H9 (cell line): ENCODE measurements around the gene NGF. TPM values are rescaled to one million over a fixed set of nuclear protein-coding genes. Genes with fewer than 3 reads are reported as not detected.

Experiments used
- DNase-seq: peaks from one replicate; pipeline ENCODE4 v3.0.0-alpha.2; 2017
- H2AFZ ChIP-seq: one replicate; pipeline ENCODE4 v1.6.1; 2013; ENCODE audit warnings: mild to moderate bottlenecking, low read length, control low read depth, moderate library complexity
- H2AK5ac ChIP-seq: 2 replicates; pipeline ENCODE4 v1.6.1; 2013; ENCODE audit warnings: low read length, control low read depth, mixed read lengths; ENCODE audit not compliant: insufficient read length
- H2BK120ac ChIP-seq: one replicate; pipeline ENCODE4 v1.6.1; 2013; ENCODE audit warnings: low read depth, mild to moderate bottlenecking, low read length, control low read depth, inconsistent platforms; ENCODE audit not compliant: poor library complexity, severe bottlenecking
- H2BK12ac ChIP-seq: 2 replicates; pipeline ENCODE4 v1.6.1; 2013; ENCODE audit warnings: low read length, control low read depth, mixed read lengths, low read depth; ENCODE audit not compliant: insufficient read length
- H2BK15ac ChIP-seq: 2 replicates; pipeline ENCODE4 v1.6.1; 2013; ENCODE audit warnings: low read depth, low read length, control low read depth
- H2BK20ac ChIP-seq: one replicate; pipeline ENCODE4 v1.6.1; 2013; ENCODE audit warnings: low read depth, mild to moderate bottlenecking, low read length, control low read depth, inconsistent platforms; ENCODE audit not compliant: poor library complexity, severe bottlenecking
- H2BK5ac ChIP-seq: 2 replicates; pipeline ENCODE4 v1.6.1; 2013; ENCODE audit warnings: low read length, control low read depth, mixed read lengths; ENCODE audit not compliant: insufficient read length
- H3K14ac ChIP-seq: 2 replicates; pipeline ENCODE4 v1.6.1; 2013; ENCODE audit warnings: low read length, control low read depth; ENCODE audit not compliant: insufficient read depth
- H3K18ac ChIP-seq: 2 replicates; pipeline ENCODE4 v1.6.1; 2013; ENCODE audit warnings: low read depth, mild to moderate bottlenecking, mixed read lengths, low read length, control low read depth; ENCODE audit not compliant: insufficient read length
- H3K23ac ChIP-seq: 2 replicates; pipeline ENCODE4 v1.6.1; 2013; ENCODE audit warnings: low read length, control low read depth, mixed read lengths, low read depth; ENCODE audit not compliant: insufficient read length
- H3K23me2 ChIP-seq: 2 replicates; pipeline ENCODE4 v1.6.1; 2013; ENCODE audit warnings: low read depth, mild to moderate bottlenecking, mixed read lengths, low read length, control low read depth; ENCODE audit not compliant: insufficient read length, poor library complexity, severe bottlenecking
- H3K27ac ChIP-seq: 2 replicates; pipeline ENCODE4 v1.5.1; 2013; ENCODE audit warnings: low read length, control low read depth, mixed read lengths, low read depth; ENCODE audit not compliant: insufficient read length
- H3K27me3 ChIP-seq: 2 replicates; pipeline ENCODE4 v1.6.1; 2013; ENCODE audit warnings: low read length, control low read depth, inconsistent platforms; ENCODE audit not compliant: insufficient read depth
- H3K4ac ChIP-seq: 2 replicates; pipeline ENCODE4 v1.6.1; 2013; ENCODE audit warnings: low read depth, mild to moderate bottlenecking, control low read depth, inconsistent platforms, low read length, moderate library complexity
- H3K4me1 ChIP-seq: 2 replicates; pipeline ENCODE4 v1.6.1; 2013; ENCODE audit warnings: low read length, control low read depth, inconsistent platforms; ENCODE audit not compliant: insufficient read depth
- H3K4me2 ChIP-seq: 2 replicates; pipeline ENCODE4 v1.6.1; 2013; ENCODE audit warnings: low read length, control low read depth, mixed read lengths; ENCODE audit not compliant: insufficient read length, insufficient read depth
- H3K56ac ChIP-seq: 2 replicates; pipeline ENCODE4 v1.6.1; 2013; ENCODE audit warnings: low read depth, mild to moderate bottlenecking, mixed read lengths, low read length, control low read depth; ENCODE audit not compliant: insufficient read length
- H3K79me1 ChIP-seq: 2 replicates; pipeline ENCODE4 v1.6.1; 2013; ENCODE audit warnings: low read depth, mild to moderate bottlenecking, moderate library complexity, low read length, control low read depth, inconsistent platforms; ENCODE audit not compliant: insufficient read depth, poor library complexity, severe bottlenecking
- H3K79me2 ChIP-seq: 2 replicates; pipeline ENCODE4 v1.6.1; 2013; ENCODE audit warnings: low read length, control low read depth, inconsistent platforms; ENCODE audit not compliant: insufficient read depth
- H3K9ac ChIP-seq: 2 replicates; pipeline ENCODE4 v1.6.1; 2013; ENCODE audit warnings: low read length, control low read depth, mixed read lengths; ENCODE audit not compliant: insufficient read length; ENCODE audit errors: extremely low read depth
- H3K9me3 ChIP-seq: one replicate; pipeline ENCODE4 v1.6.1; 2013; ENCODE audit warnings: low read depth, low read length, inconsistent platforms; ENCODE audit not compliant: control insufficient read depth
- H3T11ph ChIP-seq: one replicate; pipeline ENCODE4 v1.6.1; 2013; ENCODE audit warnings: mild to moderate bottlenecking, low read length, control low read depth, inconsistent platforms
- H4K20me1 ChIP-seq: one replicate; pipeline ENCODE4 v1.6.1; 2013; ENCODE audit not compliant: control insufficient read depth, insufficient read length, insufficient read depth
- H4K5ac ChIP-seq: 2 replicates; pipeline ENCODE4 v1.6.1; 2013; ENCODE audit warnings: low read depth, mild to moderate bottlenecking, mixed read lengths, low read length, control low read depth; ENCODE audit not compliant: insufficient read length
- H4K8ac ChIP-seq: replicated peaks from 2 replicates; pipeline ENCODE4 v1.6.1; 2013; ENCODE audit warnings: low read length, control low read depth, mixed read lengths, low read depth; ENCODE audit not compliant: insufficient read length
- H4K91ac ChIP-seq: 2 replicates; pipeline ENCODE4 v1.6.1; 2013; ENCODE audit warnings: low read depth, mild to moderate bottlenecking, moderate library complexity, mixed read lengths, low read length, control low read depth; ENCODE audit not compliant: insufficient read length
- H3K27ac Mint-ChIP-seq, 3 experiments: 2 replicates in 2 of 3; 3 replicates in 1 of 3; pipeline ENCODE4 v1.8.0; 2020 to 2021; ENCODE audit warnings: mixed read lengths in 3 of 3, mild to moderate bottlenecking in 1 of 3, moderate library complexity in 1 of 3
- H3K27me3 Mint-ChIP-seq: 2 replicates; pipeline ENCODE4 v1.8.0; 2021; ENCODE audit warnings: low read depth, mild to moderate bottlenecking, moderate library complexity, mixed read lengths
- H3K36me3 Mint-ChIP-seq, 3 experiments: 2 replicates in 2 of 3; 3 replicates in 1 of 3; pipeline ENCODE4 v1.8.0; 2020 to 2021; ENCODE audit warnings: low read depth in 3 of 3, mixed read lengths in 3 of 3; ENCODE audit not compliant: insufficient read depth in 1 of 3
- H3K4me1 Mint-ChIP-seq, 2 experiments: 2 replicates each; pipeline ENCODE4 v1.8.0; 2020; ENCODE audit warnings: mixed read lengths in 2 of 2
- H3K4me3 Mint-ChIP-seq, 2 experiments: 2 replicates in 1 of 2; 3 replicates in 1 of 2; pipeline ENCODE4 v1.8.0; 2020 to 2021; ENCODE audit warnings: mild to moderate bottlenecking in 2 of 2, mixed read lengths in 2 of 2, moderate library complexity in 1 of 2
- H3K9me3 Mint-ChIP-seq, 2 experiments: 2 replicates in 1 of 2; 3 replicates in 1 of 2; pipeline ENCODE4 v1.8.0; 2020; ENCODE audit warnings: mild to moderate bottlenecking in 2 of 2, mixed read lengths in 2 of 2, moderate library complexity in 1 of 2
- WGBS: extraction: QIAGEN DNeasy Blood & Tissue Kit; methylation state at CpG from one replicate; pipeline ENCODE4 v1.1.7; 2013; ENCODE audit warnings: missing lambda C conversion rate, low lambda C conversion rate, mixed read lengths; ENCODE audit not compliant: insufficient read length; ENCODE audit errors: extremely low coverage; 5-methylcytosine and 5-hydroxymethylcytosine counted together
- total RNA-seq: library from RNA; stranded (reverse); gene quantifications from 2 replicates; pipeline ENCODE4 v1.2.1, GENCODE V29; 2021
- TF ChIP-seq, protein P1 (sequence below): fragments of 200-600 bp; sonication (generic); conservative IDR thresholded peaks from 3 replicates; pipeline ENCODE4 v1.8.0; 2021; ENCODE audit warnings: antibody characterized with exemption, mild to moderate bottlenecking

Gene NGF
- total RNA-seq, 1 experiment from 2014 or later, result 0.22 TPM

DNA sequence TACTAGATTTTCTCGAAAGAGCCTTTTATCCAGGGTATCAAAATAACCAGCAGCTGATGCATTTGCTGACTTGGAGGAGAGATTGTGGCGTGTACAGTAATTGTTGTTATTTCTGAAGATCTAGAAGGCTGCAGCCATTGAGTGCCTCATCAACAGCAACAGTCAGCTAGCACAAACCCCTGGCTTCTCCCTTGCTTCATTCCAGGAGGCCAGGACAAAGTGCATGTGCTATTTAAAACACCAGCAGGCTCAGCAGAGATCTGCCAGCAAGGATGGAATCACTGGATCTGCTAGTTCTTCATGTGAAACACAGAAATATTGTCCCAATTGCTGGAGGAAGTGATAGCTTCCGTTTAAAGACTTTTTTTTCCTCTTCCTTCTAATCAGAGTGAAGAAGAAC, 2.8 kb upstream of the NGF start:
- Histone ChIP-seq H3K79me2 (no peaks in the 10 kb centered on the region), H3K9me3 (no peaks in the 10 kb centered on the region), H3T11ph (no peak overlapping the region), H4K91ac (no peak overlapping the region), H3K56ac (no peak overlapping the region), H3K4me1 (no peaks in the 10 kb centered on the region), H3K9ac (no peak overlapping the region), H4K20me1 (peaks cover 3% of the 10 kb centered on the region), H3K27me3 (peaks cover 18% of the 10 kb centered on the region; the same call in 1 of the 2 replicates), H4K5ac (no peak overlapping the region), H2BK20ac (no peak overlapping the region), H3K4me2 (no peak overlapping the region), H3K4ac (no peak overlapping the region), H2AK5ac (no peak overlapping the region), H3K27ac (no peak overlapping the region), H3K18ac (no peak overlapping the region), H3K23me2 (peaks cover 11% of the 10 kb centered on the region), H2BK120ac (no peak overlapping the region), H2BK15ac (no peak overlapping the region), H2AFZ (no peak overlapping the region), H3K79me1 (no peaks in the 10 kb centered on the region), H2BK5ac (no peak overlapping the region), H3K14ac (no peak overlapping the region), H3K23ac (no peak overlapping the region), H2BK12ac (no peak overlapping the region), H4K8ac (no peak overlapping the region)
- peaks cover 6 to 16% of the 10 kb centered on the region in 2 experiments for H3K4me1 Mint-ChIP-seq
- no peak overlapping the region for H3K4me3 Mint-ChIP-seq
- no peaks in the 10 kb centered on the region for H3K36me3 Mint-ChIP-seq
- no CpG with 5 or more reads among the region's 3 CpGs for WGBS
- DNase-seq, result no peak
- no peak overlapping the region for H3K27ac Mint-ChIP-seq
- peaks cover 0 to under 1% of the 10 kb centered on the region in 2 experiments; a peak in 1 of 5 replicates for H3K9me3 Mint-ChIP-seq
- H3K27me3 Mint-ChIP-seq, result peaks cover 69% of the 10 kb centered on the region
- TF ChIP-seq, protein P1, sequence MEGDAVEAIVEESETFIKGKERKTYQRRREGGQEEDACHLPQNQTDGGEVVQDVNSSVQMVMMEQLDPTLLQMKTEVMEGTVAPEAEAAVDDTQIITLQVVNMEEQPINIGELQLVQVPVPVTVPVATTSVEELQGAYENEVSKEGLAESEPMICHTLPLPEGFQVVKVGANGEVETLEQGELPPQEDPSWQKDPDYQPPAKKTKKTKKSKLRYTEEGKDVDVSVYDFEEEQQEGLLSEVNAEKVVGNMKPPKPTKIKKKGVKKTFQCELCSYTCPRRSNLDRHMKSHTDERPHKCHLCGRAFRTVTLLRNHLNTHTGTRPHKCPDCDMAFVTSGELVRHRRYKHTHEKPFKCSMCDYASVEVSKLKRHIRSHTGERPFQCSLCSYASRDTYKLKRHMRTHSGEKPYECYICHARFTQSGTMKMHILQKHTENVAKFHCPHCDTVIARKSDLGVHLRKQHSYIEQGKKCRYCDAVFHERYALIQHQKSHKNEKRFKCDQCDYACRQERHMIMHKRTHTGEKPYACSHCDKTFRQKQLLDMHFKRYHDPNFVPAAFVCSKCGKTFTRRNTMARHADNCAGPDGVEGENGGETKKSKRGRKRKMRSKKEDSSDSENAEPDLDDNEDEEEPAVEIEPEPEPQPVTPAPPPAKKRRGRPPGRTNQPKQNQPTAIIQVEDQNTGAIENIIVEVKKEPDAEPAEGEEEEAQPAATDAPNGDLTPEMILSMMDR, result no peak
